Anterior cingulate cortex (tissue), 58 donors: Measurements from ENCODE around the gene TSPAN32.
A peak's percentile ranks its signal among the peaks of the same experiment; 100 is the strongest.
"Not testable (repeated sequence)": the region's sequence is repeated elsewhere in the genome, so short reads cannot be mapped to it uniquely, and the experiment has no call there.

Source experiments
- DNase-seq, 58 donors: peaks; one replicate each; lab custom pipeline; 2025; lab: John Stamatoyannopoulos, UW

Gene TSPAN32

GRCh38 chr11:2358754-2359442 is 57.1 kb downstream of the TSPAN32 start:
- DNase-seq: no peak

DNA sequence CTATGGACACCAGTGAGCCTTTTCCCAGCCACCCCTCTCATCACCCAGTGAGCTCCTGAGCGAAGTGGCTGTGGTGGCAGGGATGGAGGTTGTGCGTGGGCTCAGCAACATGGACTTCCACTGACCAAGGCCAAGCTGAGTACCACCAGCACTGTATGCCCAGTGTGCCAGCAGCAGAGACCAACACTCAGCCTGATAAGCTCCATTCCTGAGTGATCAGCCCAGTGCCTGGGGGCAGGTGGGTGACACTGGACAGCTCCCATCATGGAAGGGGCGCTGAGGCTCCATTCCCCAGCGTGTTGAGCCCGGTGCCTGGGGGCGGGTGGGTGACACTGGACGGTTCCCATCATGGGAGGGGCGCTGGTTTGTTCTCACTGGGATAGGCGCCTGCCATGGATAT is 57.7 kb downstream of the TSPAN32 start:
- no peak for DNase-seq

GRCh38 chr11:2360081-2360642 is 58.3 kb downstream of the TSPAN32 start:
- no peak for DNase-seq

GRCh38 chr11:2361565-2361964 is 59.8 kb downstream of the TSPAN32 start:
- DNase-seq: no peak

GRCh38 chr11:2362414-2362813 is 60.6 kb downstream of the TSPAN32 start:
- DNase-seq: no peak

GRCh38 chr11:2363130-2363529 is 61.3 kb downstream of the TSPAN32 start:
- no peak for DNase-seq

- DNase-seq: no peak
These were observed 62.0 kb downstream of the TSPAN32 start for GRCh38 chr11:2363577-2364370.

GRCh38 chr11:2364386-2364785 is 62.6 kb downstream of the TSPAN32 start:
- DNase-seq: not testable (repeated sequence)

DNA sequence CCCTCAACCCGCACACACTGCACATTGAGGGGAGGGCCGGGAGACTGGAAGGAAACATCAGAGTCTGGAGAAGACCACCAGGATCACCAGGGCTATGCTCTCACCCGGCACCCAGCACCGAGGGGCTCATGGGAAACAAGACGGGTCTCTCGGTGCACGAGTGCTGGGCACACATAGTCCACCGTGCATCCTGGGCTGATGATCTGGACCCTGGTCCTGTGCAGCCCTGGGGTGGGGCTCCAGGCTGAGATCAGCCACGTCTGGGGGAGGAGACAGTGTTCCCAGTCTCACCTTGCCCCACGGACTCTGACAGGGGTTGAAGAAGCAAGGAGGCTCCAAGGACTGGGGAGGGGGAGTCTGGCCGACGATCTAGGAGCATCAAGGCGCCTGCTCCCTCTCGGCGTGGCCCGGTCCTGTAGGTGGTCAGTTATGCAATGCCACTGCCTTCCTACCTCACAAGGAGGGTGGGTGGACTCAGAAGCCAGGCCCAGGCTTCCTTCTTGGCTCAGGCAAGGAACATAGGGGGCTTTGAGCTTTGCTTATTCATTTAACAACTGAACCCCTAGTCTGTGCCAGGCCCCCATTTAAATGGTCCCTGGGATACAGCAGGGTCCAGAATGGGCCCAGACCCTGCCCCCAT is 63.9 kb downstream of the TSPAN32 start:
- DNase-seq: no peak

DNA sequence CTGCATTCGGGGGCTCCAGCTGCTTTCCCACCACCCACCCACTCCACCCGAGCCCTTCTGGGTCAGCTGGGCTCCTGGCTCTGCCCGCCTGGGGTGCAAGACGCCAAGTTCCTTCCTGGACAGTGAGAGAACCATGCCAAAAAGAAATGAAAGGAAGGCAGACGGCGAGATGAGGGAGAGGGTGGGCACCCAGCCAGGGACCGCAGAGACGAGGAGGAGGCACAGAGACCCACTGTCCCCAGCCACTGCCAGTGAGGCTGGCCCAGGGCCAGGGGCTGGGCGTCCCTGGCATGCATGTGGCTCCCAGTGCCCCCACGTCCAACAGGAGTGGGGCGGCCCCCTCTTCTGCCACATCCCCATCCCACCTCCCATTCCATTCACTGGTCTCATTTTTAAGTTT is 64.5 kb downstream of the TSPAN32 start:
- peak in 42 of 58 donors; percentile 24 to 85 (median 59) for DNase-seq

DNA sequence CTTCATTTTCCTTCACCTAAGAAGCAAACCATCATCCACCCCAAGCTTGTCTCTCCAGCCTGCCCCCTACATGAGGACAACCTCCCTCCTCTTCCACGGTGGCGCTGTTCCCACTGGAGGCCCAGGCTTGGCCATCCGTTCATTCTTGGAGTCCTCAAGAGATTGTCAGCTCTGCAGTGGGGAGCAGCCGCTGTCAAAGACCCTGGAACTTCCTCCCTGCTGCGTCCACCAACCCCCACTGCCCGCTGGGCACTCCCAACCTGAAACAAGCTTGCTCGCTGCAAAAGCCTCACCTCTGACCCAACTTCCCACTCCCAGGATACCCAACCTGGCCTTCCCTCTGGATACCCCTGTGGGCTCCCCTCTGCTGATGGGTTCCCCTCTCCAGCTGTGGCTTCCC is 64.9 kb downstream of the TSPAN32 start:
- no peak for DNase-seq

GRCh38 chr11:2367266-2368160 is 65.7 kb downstream of the TSPAN32 start:
- no peak for DNase-seq
